Measurements from ENCODE around the gene TNS1. TPM values are rescaled to one million over a fixed set of nuclear protein-coding genes. Genes with fewer than 3 reads are reported as not detected.

Gene TNS1
- total RNA-seq, 1 experiment from 2014 or later, result 3.4 TPM

DNA sequence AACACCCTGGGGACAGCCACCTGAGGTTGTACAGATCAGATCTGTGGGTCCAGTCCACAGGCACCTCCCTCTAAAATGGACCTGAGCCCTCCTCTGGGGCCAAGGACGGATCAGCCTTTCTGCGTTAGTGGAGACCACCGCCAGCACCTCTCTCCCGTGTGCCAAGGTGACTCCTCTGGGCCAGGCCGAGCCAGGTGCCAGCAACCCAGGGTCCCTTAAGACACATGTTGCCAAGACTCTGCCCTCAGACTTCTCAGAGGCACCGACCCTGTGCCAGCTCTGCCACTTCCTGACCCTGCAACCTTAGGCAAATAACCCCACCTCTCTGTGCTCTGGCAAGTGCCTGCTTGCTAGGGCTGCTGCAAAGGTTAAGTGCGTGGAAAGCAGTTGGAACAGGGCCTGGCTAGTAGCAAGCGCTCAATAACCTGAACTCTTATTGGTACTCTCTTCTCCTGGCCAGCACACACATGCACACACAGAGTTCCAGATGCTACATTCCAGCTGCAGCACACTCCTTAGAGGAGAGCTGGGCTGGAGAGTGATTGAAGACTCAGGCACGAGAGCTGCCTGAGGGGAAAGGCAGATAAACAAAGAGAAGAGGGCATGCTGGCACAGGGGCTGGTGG lies 105.6 kb downstream of the TNS1 start:
- Histone ChIP-seq H3K4me2 (ENCODE audit: insufficient read depth, insufficient read length, low read length) (no peak overlapping the region), H3K14ac (ENCODE audit: insufficient read depth, low read length) (no peak overlapping the region), H2BK15ac (ENCODE audit: low read depth, low read length) (no peak overlapping the region), H2BK20ac (ENCODE audit: low read depth, low read length, poor library complexity, severe bottlenecking) (no peak overlapping the region), H3K79me1 (ENCODE audit: insufficient read depth, low read depth, low read length, poor library complexity, severe bottlenecking) (no peaks in the 10 kb centered on the region), H4K20me1 (ENCODE audit: control insufficient read depth, insufficient read depth, insufficient read length) (no peaks in the 10 kb centered on the region), H3K23ac (ENCODE audit: insufficient read length, low read depth, low read length) (no peak overlapping the region), H3T11ph (ENCODE audit: low read length) (no peak overlapping the region), H2BK12ac (ENCODE audit: insufficient read length, low read depth, low read length) (no peak overlapping the region), H2BK120ac (ENCODE audit: low read depth, low read length, poor library complexity, severe bottlenecking) (no peak overlapping the region), H4K5ac (ENCODE audit: insufficient read length, low read depth, low read length) (no peak overlapping the region), H3K56ac (ENCODE audit: insufficient read length, low read depth, low read length) (no peak overlapping the region), H3K79me2 (ENCODE audit: insufficient read depth, low read length) (no peaks in the 10 kb centered on the region), H3K27me3 (ENCODE audit: insufficient read depth, low read length) (no peaks in the 10 kb centered on the region), H4K8ac (replicated peaks; ENCODE audit: insufficient read length, low read depth, low read length) (no peak overlapping the region), H3K9ac (ENCODE audit: extremely low read depth, insufficient read length, low read length) (no peak overlapping the region), H3K4me1 (ENCODE audit: insufficient read depth, low read length) (no peaks in the 10 kb centered on the region), H2BK5ac (ENCODE audit: insufficient read length, low read length) (no peak overlapping the region), H2AK5ac (ENCODE audit: insufficient read length, low read length) (no peak overlapping the region), H3K18ac (ENCODE audit: insufficient read length, low read depth, low read length) (no peak overlapping the region), H3K9me3 (ENCODE audit: control insufficient read depth, low read depth, low read length) (no peaks in the 10 kb centered on the region), H3K4ac (ENCODE audit: low read depth, low read length) (no peak overlapping the region), H3K23me2 (ENCODE audit: insufficient read length, low read depth, low read length, poor library complexity, severe bottlenecking) (no peaks in the 10 kb centered on the region), H4K91ac (ENCODE audit: insufficient read length, low read depth, low read length) (no peak overlapping the region), H3K27ac (ENCODE audit: insufficient read length, low read depth, low read length) (no peak overlapping the region), H2AFZ (ENCODE audit: low read length) (no peak overlapping the region)
- no peaks in the 10 kb centered on the region for H3K9me3 Mint-ChIP-seq
- no CpG with 5 or more reads among the region's 9 CpGs for WGBS (ENCODE audit: extremely low coverage, insufficient read length, low lambda C conversion rate)
- TF ChIP-seq, protein P1, sequence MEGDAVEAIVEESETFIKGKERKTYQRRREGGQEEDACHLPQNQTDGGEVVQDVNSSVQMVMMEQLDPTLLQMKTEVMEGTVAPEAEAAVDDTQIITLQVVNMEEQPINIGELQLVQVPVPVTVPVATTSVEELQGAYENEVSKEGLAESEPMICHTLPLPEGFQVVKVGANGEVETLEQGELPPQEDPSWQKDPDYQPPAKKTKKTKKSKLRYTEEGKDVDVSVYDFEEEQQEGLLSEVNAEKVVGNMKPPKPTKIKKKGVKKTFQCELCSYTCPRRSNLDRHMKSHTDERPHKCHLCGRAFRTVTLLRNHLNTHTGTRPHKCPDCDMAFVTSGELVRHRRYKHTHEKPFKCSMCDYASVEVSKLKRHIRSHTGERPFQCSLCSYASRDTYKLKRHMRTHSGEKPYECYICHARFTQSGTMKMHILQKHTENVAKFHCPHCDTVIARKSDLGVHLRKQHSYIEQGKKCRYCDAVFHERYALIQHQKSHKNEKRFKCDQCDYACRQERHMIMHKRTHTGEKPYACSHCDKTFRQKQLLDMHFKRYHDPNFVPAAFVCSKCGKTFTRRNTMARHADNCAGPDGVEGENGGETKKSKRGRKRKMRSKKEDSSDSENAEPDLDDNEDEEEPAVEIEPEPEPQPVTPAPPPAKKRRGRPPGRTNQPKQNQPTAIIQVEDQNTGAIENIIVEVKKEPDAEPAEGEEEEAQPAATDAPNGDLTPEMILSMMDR (conservative IDR thresholded peaks at IDR 0.05), result no peak
- no peak for DNase-seq
- peak overlapping the region in 2 of 3 experiments; percentile 8 to 55; a peak in 2 of 7 replicates for H3K27ac Mint-ChIP-seq
- H3K4me1 Mint-ChIP-seq, result peaks cover 8 to 16% of the 10 kb centered on the region in 2 experiments
- no peaks in the 10 kb centered on the region for H3K27me3 Mint-ChIP-seq (ENCODE audit: low read depth)
- no peaks in the 10 kb centered on the region; a peak in 1 of 7 replicates for H3K36me3 Mint-ChIP-seq (ENCODE audit: insufficient read depth in 1 of 3, low read depth in 3 of 3)
- no peak overlapping the region for H3K4me3 Mint-ChIP-seq
